OCI-LY7 (cell line): Measurements from ENCODE around the gene GSG1L.

ENCODE experiments used
- EZH2phosphoT487 ChIP-seq: fragments of 200-600 bp; sonication (generic); IDR thresholded peaks from 2 replicates; pipeline ENCODE4 v1.6.1; 2018; ENCODE audit warnings: low read depth, borderline replicate concordance, mild to moderate bottlenecking, mixed run types, antibody characterized with exemption, low read length, moderate library complexity, mixed read lengths
- TF ChIP-seq, protein P1 (sequence below): fragments of 200-600 bp; sonication (generic); conservative IDR thresholded peaks from 2 replicates; pipeline ENCODE4 v1.5.1; 2014; ENCODE audit warnings: mild to moderate bottlenecking, antibody characterized with exemption, low read length, moderate library complexity, mixed read lengths

DNA sequence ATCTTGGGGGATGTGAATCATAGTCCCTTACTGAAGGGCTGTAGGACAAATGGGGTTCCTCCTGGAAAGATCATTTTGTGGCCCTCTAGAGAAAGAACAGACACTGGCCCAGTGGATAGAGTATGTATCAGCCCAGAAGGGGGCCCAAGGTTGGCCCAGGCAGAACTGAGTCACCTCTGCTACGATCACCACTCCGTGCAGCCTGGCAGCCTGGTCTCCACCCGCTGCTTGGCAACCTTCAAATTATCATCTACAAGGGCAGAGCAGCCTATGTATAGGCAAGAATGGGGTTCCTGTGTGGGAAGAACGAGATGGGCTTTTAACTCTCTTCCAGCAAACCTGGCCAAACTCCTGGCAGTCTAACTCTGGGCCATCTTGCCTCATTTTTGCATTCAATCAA, 61.9 kb downstream of the GSG1L start:
- TF ChIP-seq, protein P1, sequence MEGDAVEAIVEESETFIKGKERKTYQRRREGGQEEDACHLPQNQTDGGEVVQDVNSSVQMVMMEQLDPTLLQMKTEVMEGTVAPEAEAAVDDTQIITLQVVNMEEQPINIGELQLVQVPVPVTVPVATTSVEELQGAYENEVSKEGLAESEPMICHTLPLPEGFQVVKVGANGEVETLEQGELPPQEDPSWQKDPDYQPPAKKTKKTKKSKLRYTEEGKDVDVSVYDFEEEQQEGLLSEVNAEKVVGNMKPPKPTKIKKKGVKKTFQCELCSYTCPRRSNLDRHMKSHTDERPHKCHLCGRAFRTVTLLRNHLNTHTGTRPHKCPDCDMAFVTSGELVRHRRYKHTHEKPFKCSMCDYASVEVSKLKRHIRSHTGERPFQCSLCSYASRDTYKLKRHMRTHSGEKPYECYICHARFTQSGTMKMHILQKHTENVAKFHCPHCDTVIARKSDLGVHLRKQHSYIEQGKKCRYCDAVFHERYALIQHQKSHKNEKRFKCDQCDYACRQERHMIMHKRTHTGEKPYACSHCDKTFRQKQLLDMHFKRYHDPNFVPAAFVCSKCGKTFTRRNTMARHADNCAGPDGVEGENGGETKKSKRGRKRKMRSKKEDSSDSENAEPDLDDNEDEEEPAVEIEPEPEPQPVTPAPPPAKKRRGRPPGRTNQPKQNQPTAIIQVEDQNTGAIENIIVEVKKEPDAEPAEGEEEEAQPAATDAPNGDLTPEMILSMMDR = no peak
- no peak for TF ChIP-seq EZH2phosphoT487
